Measurements from ENCODE around the gene FLYWCH2.

DNA sequence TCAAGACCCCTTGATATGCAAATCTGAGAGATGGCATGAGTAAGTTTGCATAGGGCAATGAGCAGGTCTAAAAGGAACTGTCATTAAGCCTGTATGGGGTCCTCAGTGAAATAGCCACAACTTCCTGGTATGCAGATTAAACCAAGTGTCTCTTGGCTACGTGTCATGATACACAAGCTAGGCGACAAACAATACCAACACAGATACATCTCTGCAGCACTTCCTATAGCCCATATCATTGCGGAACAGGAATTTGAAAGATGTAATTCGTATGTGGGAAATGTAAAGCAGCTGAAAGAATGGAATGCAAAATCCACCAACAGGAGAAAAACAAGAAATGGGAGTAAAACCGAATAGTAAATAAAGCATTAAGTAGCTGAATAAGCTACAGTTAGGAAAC is 37.9 kb upstream of the FLYWCH2 start:
- TF ChIP-seq EZH2 (IDR thresholded peaks at IDR 0.05; ENCODE audit: insufficient read depth, poor library complexity, severe bottlenecking) = no peak
- no peak for TF ChIP-seq EZH2phosphoT487 (IDR thresholded peaks at IDR 0.05; ENCODE audit: insufficient read depth, low read depth)

All from GM23248 (cell line).